ENCODE data around the gene GHITM. TPM values are rescaled to one million over a fixed set of nuclear protein-coding genes. Genes with fewer than 3 reads are reported as not detected.
A peak's percentile ranks its signal among the peaks of the same experiment; 100 is the strongest.

Gene GHITM
- total RNA-seq, 1 experiment from 2014 or later = 156 TPM

GRCh38 chr10:84097787-84098353 is 41.4 kb upstream of the GHITM start:
- TF ChIP-seq JUND (IDR thresholded peaks at IDR 0.05) (no peak), REST (IDR thresholded peaks at IDR 0.05; ENCODE audit: low read depth) (no peak), EZH2phosphoT487 (IDR thresholded peaks at IDR 0.05; ENCODE audit: borderline replicate concordance) (no peak), CTCF (IDR thresholded peaks at IDR 0.05 in 2 of 3, conservative IDR thresholded peaks at IDR 0.05 in 1 of 3; ENCODE audit: borderline replicate concordance in 1 of 3, insufficient read depth in 1 of 3, low read depth in 2 of 3, low read length in 2 of 3) (peak; percentile 32 to 77 (median 51); a peak in 5 of 6 replicates), CBX3 (IDR thresholded peaks at IDR 0.05; ENCODE audit: low read depth) (no peak), RAD21 (IDR thresholded peaks at IDR 0.05; ENCODE audit: low read depth) (peak; percentile 55), CEBPB (IDR thresholded peaks at IDR 0.05; ENCODE audit: low read depth) (no peak)
- no TSS peak for BruUV-seq (replicated peaks)
- Histone ChIP-seq H4K20me1 (ENCODE audit: insufficient read depth) (no peaks in the 10 kb centered on the region), H3K4me2 (ENCODE audit: low read length) (no peak overlapping the region), H3K9me2 (ENCODE audit: insufficient read depth) (no peaks in the 10 kb centered on the region), H3K9me3 (ENCODE audit: control insufficient read depth in 1 of 2, insufficient read depth in 1 of 2, low read depth in 1 of 2, low read length in 2 of 2) (no peaks in the 10 kb centered on the region), H3K4me3 (replicated peaks in 1 of 2; ENCODE audit: low read depth in 1 of 2, low read length in 2 of 2) (no peak overlapping the region), H3K27ac (ENCODE audit: low read depth, low read length) (no peak overlapping the region), H2AFZ (ENCODE audit: low read depth, low read length, poor library complexity, severe bottlenecking) (no peak overlapping the region), H3K9ac (ENCODE audit: low read length) (no peak overlapping the region), H3K79me2 (ENCODE audit: insufficient read depth, low read length) (no peaks in the 10 kb centered on the region), H3K27me3 (ENCODE audit: insufficient read depth, low read length) (peaks cover 2% of the 10 kb centered on the region; the same call in 1 of the 2 replicates), H3K36me3 (ENCODE audit: control insufficient read depth in 1 of 2, insufficient read depth in 2 of 2, low read length in 2 of 2) (no peaks in the 10 kb centered on the region), H3K4me1 (ENCODE audit: control insufficient read depth in 1 of 2, insufficient read depth in 2 of 2, low read length in 2 of 2) (no peaks in the 10 kb centered on the region)
- intact Hi-C loops (cut with micrococcal nuclease) = loop anchor here (5.0 kb wide), 1 partner anchor 1301 kb away; no protein-coding TSS in a partner anchor
- no peak; the same call in 1 of the 2 replicates for ATAC-seq
- no peak for DNase-seq (ENCODE audit: low read depth, low spot score)
- ChIA-PET CTCF (interaction anchor here (0.7 to 1.9 kb wide), 4 partner anchors 9 to 71 kb away, joined by 3 to 9 read pairs (median 3); no protein-coding TSS in a partner anchor), RAD21 (ENCODE audit: low non-redundant PET in 1 of 2, low total read pairs in 2 of 2, uncharacterized antibody in 2 of 2, unreplicated experiment in 2 of 2) (no interaction called here), POLR2A (interaction anchor here (0.7 kb wide), 1 partner anchor 9 kb away, joined by 3 read pairs; no protein-coding TSS in a partner anchor)
